GM19240 (cell line): ENCODE results near the gene LHX6.

Source experiments
- DNase-seq: peaks from one replicate; pipeline ENCODE4 v3.0.0; 2011; ENCODE audit warnings: low spot score; ENCODE audit not compliant: insufficient read length

LHX6 gene

DNA sequence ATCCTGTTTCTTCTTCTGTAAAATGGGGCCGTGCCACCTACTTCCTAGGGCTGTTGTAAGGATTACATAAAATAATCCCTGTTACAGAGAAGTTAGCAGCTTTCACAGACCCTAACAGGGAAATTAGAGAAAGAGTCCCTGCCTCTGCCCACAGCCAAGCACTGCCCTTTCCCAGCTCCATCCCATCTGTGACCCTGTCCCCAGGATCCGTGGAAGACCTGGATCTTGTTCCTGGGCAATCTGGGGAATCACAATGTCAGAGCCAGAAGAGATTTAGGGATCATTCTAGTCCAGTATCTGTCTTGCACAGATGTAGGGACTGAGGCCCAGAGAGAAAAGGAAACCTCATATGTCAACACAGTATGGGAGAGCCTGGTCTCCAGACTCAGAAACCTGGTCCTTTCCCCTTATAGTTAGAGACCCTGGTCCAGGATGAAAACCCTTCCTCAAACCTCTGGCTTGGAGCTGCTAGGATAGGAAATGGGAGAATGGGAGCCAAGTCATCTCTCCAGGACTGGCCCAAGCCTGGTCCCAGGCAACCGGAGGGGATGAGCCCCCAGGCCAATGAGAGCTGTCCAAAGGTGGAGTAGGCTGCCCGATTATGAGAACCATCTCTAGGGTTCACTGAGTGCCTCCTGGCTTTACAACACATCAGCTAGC is 12.5 kb downstream of the LHX6 start:
- DNase-seq: no peak

DNA sequence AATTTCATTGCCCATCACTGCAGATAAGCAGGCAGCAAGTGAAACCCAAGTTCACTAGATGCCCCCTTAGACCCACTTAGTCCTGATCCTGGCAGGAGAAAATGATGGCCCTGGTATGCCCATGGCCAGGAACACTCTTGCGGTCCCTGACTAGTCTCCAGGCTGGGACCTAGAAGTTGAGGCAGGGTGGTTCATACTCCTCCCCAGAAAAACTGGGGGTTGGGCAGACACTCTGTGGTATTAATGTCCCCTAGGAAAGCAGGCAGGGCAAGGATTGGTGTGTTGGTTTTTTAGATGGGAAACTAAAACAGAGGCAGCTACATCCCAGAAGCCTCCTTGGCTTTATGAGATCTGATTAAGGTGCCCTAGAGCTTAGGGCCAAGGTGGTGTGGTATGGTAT is 13.1 kb downstream of the LHX6 start:
- no peak for DNase-seq

DNA sequence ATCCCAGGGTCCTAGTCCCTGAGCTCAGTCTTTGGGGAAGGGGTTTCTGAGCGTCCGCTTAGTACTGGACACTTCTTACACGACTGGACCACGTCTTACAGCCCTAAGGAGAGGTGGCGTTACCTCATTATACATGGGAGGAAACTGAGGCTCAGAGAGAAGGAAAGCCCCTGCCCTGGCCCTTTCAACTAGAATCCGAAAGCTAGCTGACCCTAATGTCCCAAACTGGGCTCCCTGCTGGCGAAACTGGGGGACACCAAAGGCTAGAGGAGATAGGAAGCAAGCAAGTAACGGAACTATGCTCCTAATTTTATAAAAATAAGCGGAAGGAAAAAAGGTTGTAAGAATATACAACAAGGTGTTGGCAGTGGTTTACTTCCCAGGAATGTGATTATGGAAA is 14.2 kb downstream of the LHX6 start:
- DNase-seq: no peak

DNA sequence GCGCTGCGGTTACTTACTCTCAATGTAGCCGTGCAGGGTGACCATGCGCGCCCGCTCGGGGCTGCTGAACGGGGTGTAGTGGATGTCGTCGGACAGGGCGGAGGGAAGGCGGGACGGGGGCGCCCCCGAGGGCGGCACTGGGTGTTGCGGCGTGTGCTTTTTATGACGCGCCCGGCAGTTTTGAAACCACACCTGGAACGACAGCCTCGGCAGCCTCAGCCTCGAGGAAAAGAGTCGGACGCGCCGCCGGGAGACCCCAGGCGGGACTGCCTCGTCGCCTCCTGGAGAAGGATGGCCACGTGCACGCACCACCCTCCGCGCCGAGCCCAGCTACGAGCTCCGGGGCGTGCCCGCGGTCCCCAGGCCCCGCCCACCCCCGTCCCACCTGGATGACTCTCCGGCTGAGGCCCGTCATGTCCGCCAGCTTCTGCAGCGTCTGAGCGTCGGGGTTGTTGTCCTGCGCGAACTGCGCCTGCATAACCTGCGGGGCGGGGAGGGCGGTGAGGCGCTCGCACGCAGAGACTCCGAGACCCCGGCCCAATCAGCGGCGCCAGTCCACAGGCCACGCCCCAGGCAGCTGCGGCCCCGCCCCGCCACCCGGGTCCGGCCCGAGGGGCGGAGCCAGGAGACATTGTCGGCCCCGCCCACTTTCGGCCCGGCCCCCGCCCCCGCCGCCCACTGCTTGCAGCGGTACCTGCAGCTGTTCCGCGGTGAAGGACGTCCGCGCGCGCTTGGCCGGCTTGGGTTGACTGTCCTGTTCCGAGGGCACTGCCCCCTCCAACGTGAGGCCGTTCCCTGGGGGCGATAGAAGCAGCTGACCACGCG is 15.0 kb downstream of the LHX6 start:
- DNase-seq: peak; percentile 55

DNA sequence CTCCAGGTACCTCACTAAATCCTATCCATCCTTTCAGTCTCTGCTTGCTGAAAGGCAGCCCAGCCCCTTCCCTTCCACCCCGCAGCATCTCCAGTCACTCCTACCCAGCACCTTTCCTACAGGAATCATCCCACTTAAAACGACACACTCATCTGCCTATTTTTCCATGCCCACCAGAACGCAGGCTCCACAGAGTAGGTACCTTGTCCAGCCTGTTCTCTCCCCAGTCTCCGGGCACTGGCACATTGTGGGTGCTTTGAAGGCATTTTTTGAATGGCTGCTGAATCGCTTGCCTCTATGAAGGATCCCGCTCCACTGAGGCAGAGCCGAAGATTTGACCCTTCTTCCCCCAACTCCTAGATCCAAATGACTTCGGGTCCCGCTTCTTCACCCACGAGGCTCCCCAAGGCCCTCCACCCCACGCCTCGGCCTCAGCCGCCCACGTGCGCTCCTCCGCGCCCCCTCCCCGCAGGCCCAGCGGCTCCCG is 15.6 kb downstream of the LHX6 start:
- DNase-seq: no peak

DNA sequence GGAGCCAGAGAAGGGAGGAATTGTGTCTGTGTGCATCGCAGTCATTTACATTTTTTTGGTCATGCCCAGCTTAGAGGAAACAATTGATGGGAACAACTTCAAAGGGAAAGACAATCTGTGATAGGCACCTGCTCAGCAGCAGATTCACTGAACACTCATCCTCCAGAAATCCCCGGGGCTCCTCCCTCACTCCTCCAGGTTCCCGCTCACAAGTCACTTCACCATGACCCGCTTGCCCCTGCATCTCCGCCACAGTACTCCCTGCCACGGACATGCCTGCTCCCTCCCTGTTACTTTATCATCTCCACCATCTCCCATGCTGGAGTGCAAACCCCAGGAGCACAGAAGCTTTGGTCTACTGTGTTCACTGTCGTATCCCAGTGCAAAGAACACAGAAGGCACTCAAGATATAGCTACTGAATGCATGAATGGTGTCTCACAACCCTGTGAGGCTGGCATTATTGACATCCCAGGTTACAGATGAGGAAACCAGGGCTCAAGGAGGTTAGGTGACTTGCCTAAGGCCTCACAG is 16.2 kb downstream of the LHX6 start:
- DNase-seq: no peak

DNA sequence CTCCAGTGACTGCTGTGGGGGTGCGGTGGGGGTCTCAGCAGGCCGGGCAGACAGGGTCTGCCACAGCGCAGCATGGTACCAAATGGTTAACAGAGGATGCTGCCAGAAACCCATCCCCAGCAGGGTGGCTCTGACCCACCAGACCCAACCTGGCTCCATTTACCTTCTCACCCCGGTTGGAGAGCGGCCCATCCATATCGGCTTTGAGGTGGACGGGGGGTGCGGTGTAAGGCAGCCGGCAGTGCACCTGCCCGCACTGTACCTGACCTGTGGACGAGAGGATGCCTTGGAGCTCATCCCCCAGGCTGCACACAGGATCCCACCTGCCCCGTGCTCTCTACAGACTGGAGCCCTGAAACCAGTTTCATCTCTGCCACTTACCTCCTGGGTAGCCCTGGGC is 19.3 kb downstream of the LHX6 start:
- DNase-seq: no peak

DNA sequence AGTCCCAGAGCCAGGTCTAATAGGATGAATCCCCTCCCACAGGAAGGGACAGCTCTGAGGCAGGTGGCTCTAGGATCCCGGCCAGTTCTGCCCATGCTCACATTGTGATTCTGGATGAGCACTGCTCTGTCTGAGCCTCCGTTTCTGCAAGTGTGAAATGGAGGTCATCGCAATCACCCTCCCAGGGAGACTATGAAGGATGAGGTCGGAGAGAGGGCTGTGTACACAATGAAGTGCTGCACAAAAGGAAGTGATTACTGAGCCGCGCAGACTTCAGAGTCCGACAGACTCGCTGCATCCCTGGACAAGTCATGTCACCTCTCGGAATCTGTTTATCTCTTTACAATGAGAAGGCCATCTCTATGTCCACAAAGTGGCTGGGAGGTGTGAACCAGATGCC is 21.7 kb downstream of the LHX6 start:
- DNase-seq: no peak

DNA sequence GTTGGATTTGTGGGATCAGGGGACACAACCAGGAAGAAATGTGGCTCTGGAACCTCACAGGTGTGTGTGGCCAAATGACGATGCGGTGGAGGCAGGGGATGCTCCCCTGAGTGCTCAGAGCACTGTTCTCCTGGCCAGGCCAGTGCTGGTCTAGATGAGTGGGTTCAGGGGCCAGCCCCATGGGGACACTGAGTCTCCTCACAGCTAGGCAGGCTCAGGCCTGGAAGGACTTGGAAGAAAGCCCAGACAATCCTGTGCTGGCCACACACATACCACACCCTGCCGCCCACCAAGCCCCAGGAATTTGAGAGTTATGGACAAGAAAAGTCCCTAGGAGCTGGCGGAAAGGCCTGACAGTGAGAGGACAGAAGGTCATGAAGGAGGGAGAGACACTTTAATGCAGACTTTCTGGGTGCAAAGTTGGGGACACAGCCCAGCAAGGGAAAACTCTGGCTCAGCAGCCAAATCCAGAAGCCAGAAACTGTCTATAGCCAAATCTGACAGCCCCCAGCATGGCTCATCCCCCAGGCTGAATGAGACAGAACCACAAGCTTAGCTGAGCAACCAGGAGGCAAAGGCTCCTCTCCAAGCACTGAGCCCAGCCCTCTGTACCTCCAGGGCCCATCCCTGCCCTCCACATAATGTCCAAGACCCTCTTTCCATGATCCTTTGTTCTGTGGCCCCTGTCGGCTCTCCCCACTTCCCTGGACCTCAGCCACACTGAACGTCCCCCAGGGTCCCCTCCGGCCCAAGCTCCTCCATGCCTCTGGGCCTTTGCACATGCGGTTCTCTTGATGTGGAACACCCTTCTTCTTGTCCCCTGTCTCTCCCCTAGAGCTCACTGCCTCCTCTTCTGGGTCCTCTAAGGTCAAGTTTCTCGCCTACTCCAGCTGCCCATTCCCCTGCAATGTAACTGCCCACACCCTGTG is 22.4 kb downstream of the LHX6 start:
- no peak for DNase-seq

DNA sequence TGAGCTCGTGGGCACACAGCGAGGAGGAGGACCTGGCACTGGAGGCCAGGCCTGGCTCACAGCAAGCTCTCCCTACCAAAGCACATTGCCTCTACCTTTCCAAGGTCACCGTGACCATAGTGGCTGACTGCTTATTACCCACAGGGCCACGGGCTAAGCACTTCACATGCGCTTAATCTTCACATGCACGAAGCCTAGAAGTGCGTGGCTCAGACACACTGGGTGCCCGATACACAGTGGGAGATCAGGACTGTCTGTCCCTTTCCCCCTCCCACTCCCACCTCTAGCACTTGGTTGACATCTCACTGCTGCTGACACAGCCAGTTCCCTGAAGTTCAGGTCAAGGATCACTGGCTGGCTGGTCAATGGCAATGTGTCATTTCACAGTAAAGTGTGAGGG is 23.6 kb downstream of the LHX6 start:
- no peak for DNase-seq

DNA sequence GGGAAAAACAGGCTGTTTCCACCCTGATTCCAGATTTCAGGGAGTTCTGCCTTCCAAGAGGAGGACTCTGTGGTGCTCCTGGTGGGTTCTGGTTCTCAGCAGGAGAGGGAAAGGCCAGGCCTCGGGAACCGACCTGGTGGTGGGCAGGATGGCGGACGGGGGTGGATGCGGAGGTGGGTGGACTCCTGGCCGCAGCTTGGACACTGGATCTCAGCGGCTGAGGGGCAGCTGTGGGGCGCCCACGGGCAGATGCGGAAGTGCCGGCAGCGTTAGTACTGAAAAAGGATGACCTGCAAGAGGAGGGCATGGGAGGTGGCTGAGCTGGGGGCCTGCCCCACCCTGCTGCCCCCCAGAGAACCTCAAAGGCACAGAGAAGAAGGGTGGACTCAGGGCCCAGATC is 24.3 kb downstream of the LHX6 start:
- no peak for DNase-seq

DNA sequence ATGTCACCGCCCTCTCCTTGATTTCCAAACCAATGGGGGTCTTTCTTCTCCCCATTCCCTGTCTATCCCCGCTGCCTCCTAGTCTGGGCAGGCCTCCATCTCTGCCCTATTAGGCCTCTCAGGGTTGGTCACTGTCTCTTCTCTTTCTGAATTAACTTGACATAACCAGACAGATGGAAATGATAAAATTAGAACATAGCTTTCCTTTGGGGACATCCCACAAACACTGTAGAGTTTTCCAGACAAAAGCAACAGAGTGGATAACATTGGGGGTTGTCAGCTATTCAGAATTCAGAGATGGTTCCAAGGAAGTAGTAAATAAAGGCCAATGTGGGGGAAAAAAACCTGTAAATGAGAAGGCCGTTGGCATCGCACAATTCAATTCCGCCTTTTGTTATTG is 24.7 kb downstream of the LHX6 start:
- DNase-seq: no peak

DNA sequence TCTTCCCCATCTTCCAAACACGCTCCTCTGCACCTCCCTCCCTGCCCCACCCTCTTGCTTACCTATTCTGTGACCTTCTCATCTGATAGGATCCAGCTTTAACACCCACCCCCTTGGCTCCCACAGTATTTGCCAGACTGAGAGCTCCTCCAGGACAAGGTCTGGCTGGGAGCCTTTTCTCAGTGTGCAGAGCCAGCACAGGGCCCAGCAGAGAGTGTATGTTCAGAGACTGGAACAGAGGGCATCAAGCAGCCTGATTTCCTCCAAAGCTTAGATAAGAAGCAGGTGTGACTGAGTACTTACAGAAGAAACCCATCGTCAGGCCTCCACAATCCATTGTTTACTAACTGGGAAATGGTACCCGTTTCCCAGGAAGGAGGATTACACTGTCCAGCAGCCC is 26.6 kb downstream of the LHX6 start:
- DNase-seq: no peak

DNA sequence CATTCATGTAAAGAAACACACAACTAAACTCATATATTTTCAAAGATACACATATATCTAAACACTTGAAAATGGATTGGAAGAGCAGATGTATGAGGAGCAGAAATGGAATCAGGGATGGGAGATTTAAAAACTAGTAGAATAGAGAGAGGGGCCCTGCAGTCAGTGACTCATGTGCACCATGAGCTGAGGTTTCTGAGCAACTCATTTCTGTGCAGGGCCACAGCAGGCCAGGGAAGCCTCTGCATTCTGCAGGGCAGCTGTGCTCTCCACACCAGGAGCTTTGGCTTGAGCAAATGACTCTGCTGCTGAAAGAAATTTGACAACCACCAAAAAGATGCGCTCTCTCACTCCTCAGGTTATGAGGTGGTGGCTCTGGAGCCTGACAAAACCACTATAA is 27.1 kb downstream of the LHX6 start:
- no peak for DNase-seq

DNA sequence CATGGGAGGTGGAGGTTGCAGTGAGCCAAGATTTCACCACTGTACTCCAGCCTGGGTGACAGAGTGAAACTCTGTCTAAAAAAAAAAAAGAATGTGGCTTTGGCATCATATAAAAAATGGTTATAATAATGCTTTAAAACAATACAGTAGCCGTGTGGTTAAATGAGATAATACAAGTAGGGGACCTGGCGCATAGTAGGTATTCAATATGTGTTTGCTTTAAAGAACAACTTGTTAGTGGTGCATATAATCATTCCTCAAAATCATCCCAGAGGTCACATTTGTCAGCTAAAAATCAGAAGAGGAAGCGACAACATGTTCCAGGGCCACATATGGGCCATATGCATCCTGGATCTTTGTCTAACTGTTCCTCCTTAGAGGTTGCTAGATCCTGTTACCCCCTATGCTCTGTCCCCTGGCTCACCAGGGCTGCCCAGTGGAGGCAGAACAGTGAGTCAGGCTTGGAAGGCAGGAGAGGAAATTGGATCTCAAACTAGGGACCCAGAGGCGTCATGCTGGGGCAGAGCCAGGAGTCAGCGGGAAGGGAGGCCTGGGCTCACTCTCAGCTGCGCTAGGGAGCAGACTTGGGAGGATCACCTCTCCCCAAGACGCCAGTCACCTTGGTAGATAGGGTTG is 27.7 kb downstream of the LHX6 start:
- no peak for DNase-seq

DNA sequence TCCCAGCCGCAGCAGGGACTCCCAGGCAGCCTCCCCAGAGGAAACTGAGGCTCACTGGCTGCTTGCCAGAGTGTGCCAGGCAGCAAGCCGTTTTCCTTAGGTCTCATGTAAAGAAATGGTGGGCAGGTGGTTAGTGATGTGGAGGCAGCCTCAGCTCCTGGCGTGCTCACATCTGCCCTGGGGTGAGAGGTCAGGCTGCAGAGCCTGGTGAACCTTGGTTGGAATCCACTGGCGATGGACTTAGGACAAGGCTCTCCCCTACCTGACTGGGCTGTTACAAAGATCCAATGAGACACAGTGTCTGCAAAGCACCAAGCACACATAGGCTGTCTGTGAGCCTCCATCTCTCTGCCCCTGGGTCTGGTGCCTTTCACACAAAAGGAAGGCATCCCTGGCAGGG is 30.9 kb downstream of the LHX6 start:
- DNase-seq: no peak

DNA sequence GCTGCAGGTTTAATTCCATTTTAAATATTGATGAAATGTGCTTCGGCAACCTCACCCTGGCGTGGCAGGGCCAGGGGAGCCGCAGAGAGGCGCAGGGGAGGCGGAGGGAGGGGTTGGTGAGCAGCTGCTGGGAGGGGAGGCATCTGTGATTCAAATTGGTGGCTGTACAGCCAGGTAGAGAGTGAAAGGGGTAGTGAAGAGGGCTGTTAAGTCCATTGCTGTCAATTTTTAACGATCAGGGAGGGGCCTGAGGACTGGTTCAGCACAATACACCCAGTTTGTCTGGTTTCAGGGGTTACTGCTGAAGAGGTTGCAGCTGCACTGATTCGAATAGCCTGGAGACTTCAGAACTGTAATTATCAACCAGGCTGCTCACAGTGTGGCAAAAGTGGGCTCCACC is 31.3 kb downstream of the LHX6 start:
- no peak for DNase-seq

DNA sequence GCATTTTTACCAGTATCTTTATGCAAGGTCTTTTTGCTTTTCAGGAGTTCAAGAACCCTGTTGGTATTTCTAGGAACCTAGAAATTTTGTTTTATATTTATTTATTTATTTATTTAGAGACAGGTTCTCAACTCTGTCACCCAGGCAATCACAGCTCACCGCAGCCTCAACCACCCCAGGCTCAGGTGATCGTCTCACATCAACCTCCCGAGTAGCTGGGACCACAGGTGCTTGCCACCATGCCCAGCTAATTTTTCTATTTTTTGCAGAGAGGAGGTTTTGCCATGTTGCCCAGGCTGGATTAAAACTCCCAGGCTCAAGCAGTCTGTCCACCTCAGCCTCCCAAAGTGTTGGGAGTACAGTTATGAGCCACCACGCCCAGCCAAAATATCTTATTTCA is 32.9 kb downstream of the LHX6 start:
- no peak for DNase-seq

DNA sequence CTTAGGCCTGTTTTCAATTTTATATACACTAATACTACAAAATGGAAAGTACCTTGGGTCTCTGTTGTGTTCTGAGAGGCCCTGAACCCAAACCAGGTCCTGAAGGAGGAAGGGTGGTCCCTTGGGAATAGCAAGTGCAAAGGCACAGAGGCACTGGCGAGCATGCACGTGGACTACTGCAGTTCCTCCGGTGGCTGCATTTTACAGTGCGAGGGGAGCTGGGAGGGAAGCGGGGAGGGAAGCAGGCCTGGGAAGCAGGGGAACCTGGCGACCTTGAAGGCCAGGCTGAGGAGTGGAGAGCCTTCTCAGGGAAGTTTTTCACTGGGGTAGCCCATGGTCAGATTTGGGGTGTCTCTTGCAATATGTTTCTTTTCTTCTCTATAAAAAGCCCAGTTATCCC is 35.1 kb downstream of the LHX6 start:
- no peak for DNase-seq

DNA sequence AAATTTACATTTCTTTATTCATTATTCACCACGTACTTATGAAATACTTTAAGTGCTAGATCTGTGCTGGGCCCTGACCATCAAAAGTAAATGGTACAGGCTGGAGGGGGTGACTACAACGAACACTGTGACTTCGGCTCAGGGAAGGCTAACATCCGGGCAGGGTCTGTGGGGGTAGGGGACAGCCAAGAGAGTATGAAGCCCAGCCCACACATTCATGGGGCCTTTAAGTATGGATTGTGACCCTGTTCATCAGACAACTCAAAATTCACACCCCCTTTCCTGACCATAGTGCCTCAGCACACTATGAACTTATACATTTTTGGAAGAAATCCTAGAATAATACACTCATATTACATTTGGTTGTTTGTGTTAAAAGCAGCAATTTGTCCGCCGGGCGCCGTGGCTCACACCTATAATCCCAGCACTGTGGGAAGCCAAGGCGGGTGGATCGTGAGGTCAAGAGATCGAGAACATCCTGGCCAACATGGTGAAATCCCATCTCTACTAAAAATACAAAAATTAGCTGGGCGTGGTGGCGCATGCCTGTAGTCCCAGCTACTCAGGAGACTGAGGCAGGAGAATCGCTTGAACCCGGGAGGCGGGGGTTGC is 35.7 kb downstream of the LHX6 start:
- DNase-seq: no peak
